GM12878 (cell line): ENCODE results near the gene NOP16. TPM values are rescaled to one million over a fixed set of nuclear protein-coding genes. Genes with fewer than 3 reads are reported as not detected.
A peak's percentile ranks its signal among the peaks of the same experiment; 100 is the strongest.

ENCODE experiments used
- ATAC-seq: fragments of 200-7000 bp; cut with Tn5 transposase; 3 replicates; pipeline ENCODE4 v1.9.1; 2020; ENCODE audit warnings: mild to moderate bottlenecking, moderate library complexity
- Bru-seq: library from RNA; stranded (reverse); fragments of 400-500 nt; gene quantifications from one replicate; lab custom pipeline; 2021; lab: Mats Ljungman, UMichigan
- BruChase-seq, 2 experiments: library from RNA; stranded (reverse); fragments of 400-500 nt; gene quantifications; one replicate each; lab custom pipeline; 2021; lab: Mats Ljungman, UMichigan
- BruUV-seq: library from RNA; stranded (reverse); fragments of 400-500 nt; replicated peaks from 2 replicates; lab custom pipeline; 2021; lab: Mats Ljungman, UMichigan
- CTCF ChIA-PET: fragments of 300-600 bp; sonication (Branson Sonifier 250); formaldehyde crosslinking; extraction: SDS; loops from one replicate; lab custom pipeline; 2021; ENCODE audit warnings: inconsistent platforms; lab: Yijun Ruan, JAX
- POLR2A ChIA-PET: fragments of 350-600 bp; formaldehyde crosslinking; extraction: SDS; loops from one replicate; lab custom pipeline; 2021; ENCODE audit warnings: inconsistent platforms; lab: Charles Lee
- RAD21 ChIA-PET: fragments of 300-600 bp; sonication (Branson Sonifier 250); formaldehyde crosslinking; loops from one replicate; lab custom pipeline; 2023; ENCODE audit warnings: antibody characterized with exemption; ENCODE audit not compliant: unreplicated experiment; lab: Charles Lee
- SMC1A ChIA-PET: fragments of 300-600 bp; sonication (Branson Sonifier 250); formaldehyde crosslinking; loops from one replicate; lab custom pipeline; 2023; ENCODE audit not compliant: unreplicated experiment, uncharacterized antibody; lab: Charles Lee
- DNase-seq: peaks from one replicate; pipeline ENCODE4 v3.0.0-alpha.2; 2011; ENCODE audit warnings: low read depth, low spot score
- FAIRE-seq: peaks from 3 replicates; lab custom pipeline; 2011; peaks lifted over from hg19 to GRCh38; lab: Jason Lieb, UNC
- H2AFZ ChIP-seq: 2 replicates; pipeline ENCODE4 v1.6.0; 2011; ENCODE audit warnings: low read depth, low read length, control low read depth; ENCODE audit not compliant: control insufficient read depth
- H3K27ac ChIP-seq: 2 replicates; pipeline ENCODE4 v1.5.1; 2011; ENCODE audit warnings: control low read depth; ENCODE audit not compliant: control insufficient read depth, insufficient read depth
- H3K27me3 ChIP-seq, 2 experiments: replicated peaks in 1 of 2; 2 replicates each; pipeline versions ENCODE4 v1.6.0 to v1.6.1; 2011; ENCODE audit warnings: low read length in 1 of 2; ENCODE audit not compliant: control insufficient read depth in 2 of 2, insufficient read depth in 2 of 2
- H3K36me3 ChIP-seq, 2 experiments: 2 replicates each; pipeline ENCODE4 v1.5.1; 2011; ENCODE audit warnings: low read length in 1 of 2; ENCODE audit not compliant: control insufficient read depth in 2 of 2, insufficient read depth in 2 of 2
- H3K4me1 ChIP-seq: 2 replicates; pipeline ENCODE4 v1.6.1; 2011; ENCODE audit warnings: mild to moderate bottlenecking, low read length, moderate library complexity, mixed read lengths; ENCODE audit not compliant: control insufficient read depth, insufficient read depth
- H3K4me2 ChIP-seq: 2 replicates; pipeline ENCODE4 v1.6.0; 2011; ENCODE audit warnings: control low read depth; ENCODE audit not compliant: control insufficient read depth, insufficient read depth
- H3K4me3 ChIP-seq: fragments of 200-600 bp; sonication (generic); 2 replicates; pipeline ENCODE4 v1.5.1; 2016
- H3K79me2 ChIP-seq: 2 replicates; pipeline ENCODE4 v1.6.0; 2011; ENCODE audit warnings: low read length; ENCODE audit not compliant: control insufficient read depth, insufficient read depth
- H3K9ac ChIP-seq: 2 replicates; pipeline ENCODE4 v1.8.0; 2011; ENCODE audit warnings: low read length, control low read depth, mixed read lengths; ENCODE audit not compliant: control insufficient read depth, insufficient read depth
- H3K9me3 ChIP-seq: replicated peaks from 3 replicates; pipeline ENCODE4 v1.5.1; 2011; ENCODE audit warnings: mild to moderate bottlenecking, low read length; ENCODE audit not compliant: control insufficient read depth, insufficient read depth
- H4K20me1 ChIP-seq: 2 replicates; pipeline ENCODE4 v1.6.0; 2011; ENCODE audit not compliant: control insufficient read depth, insufficient read depth
- CHD1 ChIP-seq: IDR thresholded peaks from 2 replicates; pipeline ENCODE4 v1.6.1; 2012; ENCODE audit warnings: low read depth, low read length, improper control_type of control experiment
- EP300 ChIP-seq, 2 experiments: fragments of 150-350 bp in 1 of 2; IDR thresholded peaks; 2 replicates each; pipeline ENCODE4 v1.6.1; 2011 to 2012; ENCODE audit warnings: low read depth in 2 of 2, low read length in 2 of 2, borderline replicate concordance in 1 of 2, improper control_type of control experiment in 1 of 2, inconsistent platforms in 1 of 2; ENCODE audit not compliant: control insufficient read depth in 1 of 2
- ESRRA ChIP-seq: IDR thresholded peaks from 2 replicates; pipeline ENCODE4 v1.6.1; 2012; ENCODE audit warnings: mild to moderate bottlenecking, low read length, improper control_type of control experiment
- IKZF2 ChIP-seq, 2 experiments: fragments of 450-650 bp; IDR thresholded peaks; 2 replicates each; pipeline ENCODE4 v1.6.1; 2017; ENCODE audit warnings: mild to moderate bottlenecking in 2 of 2, moderate library complexity in 2 of 2
- NBN ChIP-seq: fragments of 450-650 bp; IDR thresholded peaks from 2 replicates; pipeline ENCODE4 v1.6.1; 2016
- SPI1 ChIP-seq: IDR thresholded peaks from 2 replicates; pipeline ENCODE4 v1.6.1; 2011; ENCODE audit warnings: low read depth, mild to moderate bottlenecking, low read length, moderate library complexity, borderline replicate concordance; ENCODE audit not compliant: insufficient read depth
- STAT1 ChIP-seq: fragments of 450-650 bp; conservative IDR thresholded peaks from 2 replicates; pipeline ENCODE4 v1.6.1; 2014; ENCODE audit warnings: antibody characterized with exemption, mild to moderate bottlenecking
- TCF12 ChIP-seq: IDR thresholded peaks from 2 replicates; pipeline ENCODE4 v1.6.1; 2011; ENCODE audit warnings: low read depth, mild to moderate bottlenecking, low read length
- ZBED1 ChIP-seq: IDR thresholded peaks from 2 replicates; pipeline ENCODE4 v1.6.1; 2016; ENCODE audit warnings: borderline replicate concordance
- ZNF622 ChIP-seq: fragments of 450-650 bp; IDR thresholded peaks from 2 replicates; pipeline ENCODE4 v1.6.1; 2017; ENCODE audit warnings: mild to moderate bottlenecking, inconsistent platforms
- ZZZ3 ChIP-seq: IDR thresholded peaks from 2 replicates; pipeline ENCODE4 v1.6.1; 2011; ENCODE audit warnings: low read depth; ENCODE audit not compliant: control insufficient read depth, insufficient read length
- WGBS: methylation state at CpG from one replicate; pipeline ENCODE4 v1.1.6; 2016; ENCODE audit warnings: low lambda C conversion rate; ENCODE audit not compliant: insufficient replicate concordance, insufficient coverage; ENCODE audit errors: missing lambda C conversion rate; 5-methylcytosine and 5-hydroxymethylcytosine counted together
- in situ Hi-C: fragments of 300-500 bp; cut with MboI; formaldehyde crosslinking; loops from 9 replicates; pipeline ENCODE4 v1.14.3; 2018; ENCODE audit warnings: mixed read lengths
- intact Hi-C: fragments of 100-400 bp; cut with micrococcal nuclease; formaldehyde crosslinking; loops from one replicate; pipeline ENCODE4 v1.14.2; 2022; ENCODE audit not compliant: unreplicated experiment
- long read RNA-seq, 2 experiments: library from polyadenylated mRNA; unstranded; transcript quantifications; one replicate each; pipeline ENCODE4 v2.0.0, GENCODE V29; 2019 to 2020
- polyA minus RNA-seq, 3 experiments: library from RNA; depleted of rRNA, polyadenylated mRNA; stranded (reverse); fragments of >200 nt; gene quantifications; 2 replicates each; pipeline ENCODE4 v1.2.3, GENCODE V29; 2011
- polyA plus RNA-seq, 11 experiments: library from polyadenylated mRNA; depleted of rRNA in 4 of 11; unstranded in 6 of 11; stranded (reverse) in 5 of 11; fragments of >200 nt; fragmentation: Nextera tagmentation in 4 of 11; fragmentation: Illumina TruSeq in 1 of 11; extraction: Ambion mirVana in 4 of 11; extraction: Trizol in 1 of 11; gene quantifications; 1 replicate in 1 of 11; 2 replicates in 10 of 11; pipeline versions ENCODE4 v1.2.1 to v1.2.3, GENCODE V29; 2011 to 2016; ENCODE audit warnings: inconsistent platforms in 2 of 11, missing spikeins in 2 of 11, low read depth in 1 of 11
- total RNA-seq, 4 experiments: library from RNA; depleted of rRNA in 3 of 4; stranded (reverse); fragments of >200 nt in 3 of 4; fragmentation: Illumina TruSeq in 1 of 4; extraction: Trizol in 1 of 4; gene quantifications; 2 replicates each; pipeline versions ENCODE4 v1.2.1 to v1.2.3, GENCODE V29; 2013 to 2021
- TF ChIP-seq, protein P1 (sequence below): fragments of 450-650 bp; conservative IDR thresholded peaks from 2 replicates; pipeline ENCODE4 v1.6.1; 2017; ENCODE audit warnings: mild to moderate bottlenecking, moderate library complexity

The NOP16 gene, protein sequence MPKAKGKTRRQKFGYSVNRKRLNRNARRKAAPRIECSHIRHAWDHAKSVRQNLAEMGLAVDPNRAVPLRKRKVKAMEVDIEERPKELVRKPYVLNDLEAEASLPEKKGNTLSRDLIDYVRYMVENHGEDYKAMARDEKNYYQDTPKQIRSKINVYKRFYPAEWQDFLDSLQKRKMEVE
- 65.7 and 66.1 TPM in 2 replicates for total RNA-seq (2013; cell fraction: nucleolus; rRNA removed)
- total RNA-seq (2014; rRNA removed) (50.3 and 52.3 TPM in 2 replicates), total RNA-seq (2014; rRNA removed; fragmentation: Illumina TruSeq; extraction: Trizol) (84.2 and 98.1 TPM in 2 replicates), total RNA-seq (2021) (89.2 and 90.8 TPM in 2 replicates), polyA plus RNA-seq (2011; rRNA removed) (68.8 and 93.8 TPM in 2 replicates), polyA plus RNA-seq (2014; fragmentation: Illumina TruSeq; extraction: Trizol) (61.5 and 105 TPM in 2 replicates), polyA plus RNA-seq (2014; fragmentation: Nextera tagmentation; extraction: Ambion mirVana) (100 to 1,000 TPM; 177 to 196 TPM), polyA plus RNA-seq (2014; rRNA removed) (122 and 128 TPM in 2 replicates), polyA plus RNA-seq (2016; fragmentation: Nextera tagmentation; extraction: Ambion mirVana) (100 to 1,000 TPM; 231 to 276 TPM), polyA minus RNA-seq (2011; rRNA and poly(A)+ RNA removed) (33.9 and 41.8 TPM in 2 replicates), Bru-seq, nascent RNA (percentile 92 among the genes with signal in this experiment), BruChase-seq, experiment 1, labeled RNA remaining after a 6-hour chase (percentile 86 among the genes with signal in this experiment), BruChase-seq, experiment 2, labeled RNA remaining after a 2-hour chase (percentile 90 among the genes with signal in this experiment)
- 50.5 TPM for polyA plus RNA-seq (2011; ENCODE audit: low read depth)
- 87.9 and 103 TPM in 2 replicates for polyA plus RNA-seq (2011; cell fraction: cytosol; rRNA removed)
- 86.0 and 103 TPM in 2 replicates for polyA plus RNA-seq (2011; cell fraction: nucleus; rRNA removed)
- 49.5 and 61.0 TPM in 2 replicates for polyA plus RNA-seq (2012)
- 20.8 and 23.2 TPM in 2 replicates for polyA minus RNA-seq (2011; cell fraction: cytosol; rRNA and poly(A)+ RNA removed)
- 48.2 and 102 TPM in 2 replicates for polyA minus RNA-seq (2011; cell fraction: nucleus; rRNA and poly(A)+ RNA removed)
- long read RNA-seq, experiment 1, transcript NOP16-207 (5 exons, 1,258 nt): major isoform, 70 of 109 reads
- long read RNA-seq, experiment 1, transcript NOP16-211 (5 exons, 954 nt): minor isoform, 27 of 109 reads
- long read RNA-seq, experiment 1, partial matches to known transcripts: 2 of 109 reads
- long read RNA-seq, experiment 1, other reads (novel, unspliced or antisense): 6 of 109 reads
- long read RNA-seq, experiment 2, transcript NOP16-209 (5 exons, 1,087 nt): minor isoform, 11 of 260 reads
- long read RNA-seq, experiment 2, transcript NOP16-207 (5 exons, 1,258 nt): major isoform, 162 of 260 reads
- long read RNA-seq, experiment 2, transcript NOP16-205 (4 exons, 1,000 nt): minor isoform, 5 of 260 reads
- long read RNA-seq, experiment 2, transcript NOP16-211 (5 exons, 954 nt): minor isoform, 53 of 260 reads
- long read RNA-seq, experiment 2, partial matches to known transcripts: 4 of 260 reads
- long read RNA-seq, experiment 2, other reads (novel, unspliced or antisense): 24 of 260 reads

DNA sequence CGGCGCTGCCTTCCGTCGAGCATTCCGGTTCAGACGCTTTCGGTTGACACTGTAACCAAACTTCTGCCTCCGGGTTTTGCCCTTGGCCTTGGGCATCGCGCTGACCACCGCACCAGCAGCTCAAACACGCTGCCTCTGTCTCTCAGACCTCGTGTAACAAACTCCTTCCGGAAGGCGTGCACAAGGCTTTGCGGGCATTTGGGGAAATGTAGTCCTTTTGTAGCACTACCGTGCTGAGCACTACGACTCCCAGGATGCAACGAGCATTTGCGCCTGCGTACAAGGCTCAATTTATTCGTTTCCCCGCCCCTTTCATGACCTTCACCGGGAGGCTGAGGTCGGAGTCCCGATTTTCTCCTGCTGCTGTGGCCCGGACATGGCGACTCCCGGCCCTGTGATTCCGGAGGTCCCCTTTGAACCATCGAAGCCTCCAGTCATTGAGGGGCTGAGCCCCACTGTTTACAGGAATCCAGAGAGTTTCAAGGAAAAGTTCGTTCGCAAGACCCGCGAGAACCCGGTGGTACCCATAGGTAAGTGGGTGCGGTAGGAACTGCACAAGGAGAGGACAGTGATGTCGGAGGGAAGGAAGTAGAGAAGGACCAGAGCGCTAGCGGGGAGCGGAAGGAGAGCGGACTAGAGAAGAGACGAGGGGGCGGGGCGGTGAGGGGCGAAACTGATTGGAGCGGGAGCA lies at the start of gene NOP16, which contains the start of gene HIGD2A:
Gene NOP16 (minus strand): TSS at position 155 of the 691 bp plus-strand sequence. CDS start 59 bp downstream, at position 96.
Gene HIGD2A (plus strand): TSS at position 308 of the 691 bp plus-strand sequence. CDS start 69 bp downstream, at position 377.
- peaks cover 17 to 25% of the 10 kb centered on the region in 2 experiments for H3K36me3 ChIP-seq
- H3K27ac ChIP-seq: peak within 1 kb of the TSS; percentile 97
- H3K4me1 ChIP-seq: peaks cover 11% of the 10 kb centered on the region
- ChIA-PET SMC1A (interaction anchor here (0.7 to 2.0 kb wide), 5 partner anchors 26 to 70 kb away, joined by 3 to 7 read pairs (median 3); partner anchors contain the start of gene KIAA1191), POLR2A (interaction anchor here (0.5 to 1.6 kb wide), 8 partner anchors 9 to 1746 kb away, joined by 3 to 9 read pairs (median 4); partner anchors contain the start of gene KIAA1191), RAD21 (interaction anchor here (1.5 to 1.6 kb wide), 2 partner anchors 27 to 149 kb away, joined by 5 to 6 read pairs; partner anchors contain the start of genes KIAA1191 and RNF44), CTCF (interaction anchor here (1.1 to 1.8 kb wide), 2 partner anchors 26 to 59 kb away, joined by 4 to 8 read pairs; partner anchors contain the start of gene FAF2)
- ATAC-seq (peak; percentile 91), FAIRE-seq (peak; percentile 99), DNase-seq (peak; percentile 97)
- no peaks in the 10 kb centered on the region for H3K27me3 ChIP-seq
- no peaks in the 10 kb centered on the region for H3K9me3 ChIP-seq
- peak within 1 kb of the TSS; percentile 87 for H3K9ac ChIP-seq
- in situ Hi-C loops: no loop called here
- peak within 1 kb of the TSS; percentile 95 for H2AFZ ChIP-seq
- H3K4me2 ChIP-seq: peak within 1 kb of the TSS; percentile 94
- intact Hi-C loops: loop anchor here (1.0 to 10.0 kb wide), 5 partner anchors 23 to 151 kb away; partner anchors contain the start of genes ARL10, FAF2, KIAA1191 and RNF44
- BruUV-seq: no TSS peak
- H3K79me2 ChIP-seq: peaks cover 50% of the 10 kb centered on the region
- under 1% methylated on average over 46 of the region's 47 CpGs for WGBS
- peak within 1 kb of the TSS; percentile 90 for H3K4me3 ChIP-seq
- H4K20me1 ChIP-seq: peaks cover 3% of the 10 kb centered on the region; the same call in 1 of the 2 replicates
- TF ChIP-seq IKZF2 (IDR thresholded peaks at IDR 0.05): peak; percentile 62 to 82
- no peak for TF ChIP-seq ZZZ3
- TF ChIP-seq ESRRA: peak; percentile 99
- TF ChIP-seq TCF12: peak; percentile 29
- TF ChIP-seq CHD1: no peak; the same call in 1 of the 2 replicates
- TF ChIP-seq NBN: peak; percentile 97
- TF ChIP-seq STAT1: 0 out of 2 replicates have a peak, but pooled peaks have one; percentile 53
- TF ChIP-seq ZNF622: no peak
- TF ChIP-seq SPI1: peak; percentile 15; the same call in 1 of the 2 replicates
- peak; percentile 63; the same call in 1 of the 2 replicates for TF ChIP-seq ZBED1
- TF ChIP-seq, protein P1, sequence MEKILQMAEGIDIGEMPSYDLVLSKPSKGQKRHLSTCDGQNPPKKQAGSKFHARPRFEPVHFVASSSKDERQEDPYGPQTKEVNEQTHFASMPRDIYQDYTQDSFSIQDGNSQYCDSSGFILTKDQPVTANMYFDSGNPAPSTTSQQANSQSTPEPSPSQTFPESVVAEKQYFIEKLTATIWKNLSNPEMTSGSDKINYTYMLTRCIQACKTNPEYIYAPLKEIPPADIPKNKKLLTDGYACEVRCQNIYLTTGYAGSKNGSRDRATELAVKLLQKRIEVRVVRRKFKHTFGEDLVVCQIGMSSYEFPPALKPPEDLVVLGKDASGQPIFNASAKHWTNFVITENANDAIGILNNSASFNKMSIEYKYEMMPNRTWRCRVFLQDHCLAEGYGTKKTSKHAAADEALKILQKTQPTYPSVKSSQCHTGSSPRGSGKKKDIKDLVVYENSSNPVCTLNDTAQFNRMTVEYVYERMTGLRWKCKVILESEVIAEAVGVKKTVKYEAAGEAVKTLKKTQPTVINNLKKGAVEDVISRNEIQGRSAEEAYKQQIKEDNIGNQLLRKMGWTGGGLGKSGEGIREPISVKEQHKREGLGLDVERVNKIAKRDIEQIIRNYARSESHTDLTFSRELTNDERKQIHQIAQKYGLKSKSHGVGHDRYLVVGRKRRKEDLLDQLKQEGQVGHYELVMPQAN: peak; percentile 99
- TF ChIP-seq EP300 (IDR thresholded peaks at IDR 0.05; ENCODE audit: borderline replicate concordance in 1 of 2, control insufficient read depth in 1 of 2, low read depth in 2 of 2, low read length in 2 of 2): no peak
